DOHH2 (cell line): ENCODE results near the gene CTAG2.
"Not testable (repeated sequence)": the region's sequence is repeated elsewhere in the genome, so short reads cannot be mapped to it uniquely, and the experiment has no call there.

Source experiments
- EZH2phosphoT487 ChIP-seq: fragments of 200-600 bp; sonication (generic); IDR thresholded peaks from 2 replicates; pipeline ENCODE4 v1.6.1; 2017; ENCODE audit warnings: borderline replicate concordance, mild to moderate bottlenecking, antibody characterized with exemption, low read length, moderate library complexity, mixed read lengths
- TF ChIP-seq, protein P1 (sequence below): fragments of 200-600 bp; sonication (generic); IDR thresholded peaks from one replicate; pipeline ENCODE4 v1.5.1; 2014; ENCODE audit warnings: antibody characterized with exemption, mild to moderate bottlenecking, low read depth, low read length; ENCODE audit not compliant: poor library complexity, severe bottlenecking

- TF ChIP-seq, protein P1, sequence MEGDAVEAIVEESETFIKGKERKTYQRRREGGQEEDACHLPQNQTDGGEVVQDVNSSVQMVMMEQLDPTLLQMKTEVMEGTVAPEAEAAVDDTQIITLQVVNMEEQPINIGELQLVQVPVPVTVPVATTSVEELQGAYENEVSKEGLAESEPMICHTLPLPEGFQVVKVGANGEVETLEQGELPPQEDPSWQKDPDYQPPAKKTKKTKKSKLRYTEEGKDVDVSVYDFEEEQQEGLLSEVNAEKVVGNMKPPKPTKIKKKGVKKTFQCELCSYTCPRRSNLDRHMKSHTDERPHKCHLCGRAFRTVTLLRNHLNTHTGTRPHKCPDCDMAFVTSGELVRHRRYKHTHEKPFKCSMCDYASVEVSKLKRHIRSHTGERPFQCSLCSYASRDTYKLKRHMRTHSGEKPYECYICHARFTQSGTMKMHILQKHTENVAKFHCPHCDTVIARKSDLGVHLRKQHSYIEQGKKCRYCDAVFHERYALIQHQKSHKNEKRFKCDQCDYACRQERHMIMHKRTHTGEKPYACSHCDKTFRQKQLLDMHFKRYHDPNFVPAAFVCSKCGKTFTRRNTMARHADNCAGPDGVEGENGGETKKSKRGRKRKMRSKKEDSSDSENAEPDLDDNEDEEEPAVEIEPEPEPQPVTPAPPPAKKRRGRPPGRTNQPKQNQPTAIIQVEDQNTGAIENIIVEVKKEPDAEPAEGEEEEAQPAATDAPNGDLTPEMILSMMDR = not testable (repeated sequence)
- TF ChIP-seq EZH2phosphoT487 = not testable (repeated sequence)
These were observed 44.6 kb downstream of the CTAG2 start for GRCh38 chrX:154608823-154609222.
